Smooth muscle cell of the pulmonary artery (primary cell): ENCODE measurements around the gene INPP5A. TPM values are rescaled to one million over a fixed set of nuclear protein-coding genes. Genes with fewer than 3 reads are reported as not detected.

ENCODE experiments used
- total RNA-seq: library from RNA; depleted of rRNA; stranded (reverse); fragments of >200 nt; gene quantifications from 2 replicates; pipeline ENCODE4 v1.2.3, GENCODE V29; 2014

Gene INPP5A, protein sequence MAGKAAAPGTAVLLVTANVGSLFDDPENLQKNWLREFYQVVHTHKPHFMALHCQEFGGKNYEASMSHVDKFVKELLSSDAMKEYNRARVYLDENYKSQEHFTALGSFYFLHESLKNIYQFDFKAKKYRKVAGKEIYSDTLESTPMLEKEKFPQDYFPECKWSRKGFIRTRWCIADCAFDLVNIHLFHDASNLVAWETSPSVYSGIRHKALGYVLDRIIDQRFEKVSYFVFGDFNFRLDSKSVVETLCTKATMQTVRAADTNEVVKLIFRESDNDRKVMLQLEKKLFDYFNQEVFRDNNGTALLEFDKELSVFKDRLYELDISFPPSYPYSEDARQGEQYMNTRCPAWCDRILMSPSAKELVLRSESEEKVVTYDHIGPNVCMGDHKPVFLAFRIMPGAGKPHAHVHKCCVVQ
- 20.1 and 31.0 TPM in 2 replicates for total RNA-seq

DNA sequence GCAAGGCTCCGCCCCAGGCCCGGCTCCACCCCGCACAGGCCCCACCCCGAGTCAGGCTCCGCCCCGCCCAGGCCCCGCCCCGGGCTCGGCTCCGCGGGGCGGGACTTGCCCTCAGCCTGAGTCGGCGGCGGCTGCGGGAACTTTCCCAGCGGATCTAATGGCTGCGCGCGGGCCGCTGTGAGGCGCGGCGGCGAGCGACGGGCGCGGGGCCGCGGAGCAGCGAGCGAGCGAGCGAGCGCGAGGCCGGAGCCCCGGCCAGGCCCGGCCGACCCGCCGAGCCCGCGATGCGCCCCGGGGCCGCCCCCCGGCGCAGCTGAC lies at the start of gene INPP5A:
TSS of gene INPP5A (plus strand) at position 104 of the 318 bp plus-strand sequence. CDS start 310 bp downstream, outside the sequence.

GRCh38 chr10:132785723-132786475 lies 248.3 kb downstream of the INPP5A start, which contains the start of gene NKX6-2:
Gene NKX6-2, minus strand, starts transcription at chr10:132786147. Its CDS starts 199 bp downstream, at chr10:132785948.

Other genes starting within 250 kb of the INPP5A start
- gene STK32C, start 229.8 kb upstream of the INPP5A start, total RNA-seq, result 11.7 and 12.8 TPM in 2 replicates
- 10.4 and 14.2 TPM in 2 replicates for gene LRRC27, start 205.6 kb upstream of the INPP5A start, total RNA-seq
- 7.8 and 18.1 TPM in 2 replicates for gene PWWP2B, start 140.6 kb upstream of the INPP5A start, total RNA-seq
- gene NKX6-2, start 248.4 kb downstream of the INPP5A start, total RNA-seq, result not detected in 2 replicates